Activated naive CD4-positive, alpha-beta T cell treated with anti-CD3 and anti-CD28 coated beads, Interleukin-2, amount 50 U/mL, for 72 hours (primary cell): ENCODE measurements around the gene GMDS. TPM values are rescaled to one million over a fixed set of nuclear protein-coding genes. Genes with fewer than 3 reads are reported as not detected.
A peak's percentile ranks its signal among the peaks of the same experiment; 100 is the strongest.

Experiments
- ATAC-seq, 2 donors: fragments of 150-1000 bp; cut with Tn5 transposase; 2 replicates each; pipeline ENCODE4 v1.10.0; 2021; ENCODE audit warnings: mild to moderate bottlenecking in 2 of 2, moderate library complexity in 2 of 2
- DNase-seq, 2 donors: peaks; one replicate each; pipeline ENCODE4 v3.0.0; 2021 to 2022; ENCODE audit warnings: low spot score in 2 of 2
- H3K27ac Mint-ChIP-seq, 2 donors: one replicate each; pipeline ENCODE4 v1.8.0; 2022; ENCODE audit warnings: mild to moderate bottlenecking in 2 of 2, mixed read lengths in 2 of 2
- H3K36me3 Mint-ChIP-seq, 2 donors: one replicate each; pipeline ENCODE4 v1.8.0; 2022; ENCODE audit warnings: mixed read lengths in 2 of 2
- H3K9me3 Mint-ChIP-seq, 2 donors: one replicate each; pipeline ENCODE4 v1.8.0; 2022; ENCODE audit warnings: mixed read lengths in 2 of 2
- total RNA-seq, 2 donors: library from RNA; stranded (reverse); gene quantifications; one replicate each; pipeline ENCODE4 v1.2.3, GENCODE V29; 2022

The GMDS gene
- total RNA-seq, 2 donors from 2014 or later: 23.9 to 37.6 TPM

GRCh38 chr6:2114100-2114499 lies 131.3 kb downstream of the GMDS start:
- Mint-ChIP-seq H3K36me3 (peaks cover 12 to 29% of the 10 kb centered on the region in 2 donors), H3K27ac (no peak overlapping the region), H3K9me3 (peaks cover 0 to 12% of the 10 kb centered on the region in 2 donors)
- ATAC-seq: no peak
- no peak for DNase-seq

GRCh38 chr6:2111162-2111677 lies 134.2 kb downstream of the GMDS start:
- DNase-seq (no peak), ATAC-seq (peak; percentile 90 to 95)
- Mint-ChIP-seq H3K27ac (peak overlapping the region; percentile 86 to 94), H3K9me3 (peaks cover 0 to 12% of the 10 kb centered on the region in 2 donors), H3K36me3 (peaks cover 12 to 34% of the 10 kb centered on the region in 2 donors)

GRCh38 chr6:2110504-2110903 lies 134.9 kb downstream of the GMDS start:
- DNase-seq: no peak
- Mint-ChIP-seq H3K9me3 (peaks cover 0 to 12% of the 10 kb centered on the region in 2 donors), H3K27ac (peak overlapping the region; percentile 86 to 94), H3K36me3 (peaks cover 12 to 34% of the 10 kb centered on the region in 2 donors)
- peak; percentile 75 to 86 for ATAC-seq

- Mint-ChIP-seq H3K9me3 (peaks cover 0 to 12% of the 10 kb centered on the region in 2 donors), H3K36me3 (peaks cover 12 to 34% of the 10 kb centered on the region in 2 donors), H3K27ac (no peak overlapping the region)
- DNase-seq: no peak
- ATAC-seq: no peak
These were observed 135.6 kb downstream of the GMDS start for GRCh38 chr6:2109796-2110195.

DNA sequence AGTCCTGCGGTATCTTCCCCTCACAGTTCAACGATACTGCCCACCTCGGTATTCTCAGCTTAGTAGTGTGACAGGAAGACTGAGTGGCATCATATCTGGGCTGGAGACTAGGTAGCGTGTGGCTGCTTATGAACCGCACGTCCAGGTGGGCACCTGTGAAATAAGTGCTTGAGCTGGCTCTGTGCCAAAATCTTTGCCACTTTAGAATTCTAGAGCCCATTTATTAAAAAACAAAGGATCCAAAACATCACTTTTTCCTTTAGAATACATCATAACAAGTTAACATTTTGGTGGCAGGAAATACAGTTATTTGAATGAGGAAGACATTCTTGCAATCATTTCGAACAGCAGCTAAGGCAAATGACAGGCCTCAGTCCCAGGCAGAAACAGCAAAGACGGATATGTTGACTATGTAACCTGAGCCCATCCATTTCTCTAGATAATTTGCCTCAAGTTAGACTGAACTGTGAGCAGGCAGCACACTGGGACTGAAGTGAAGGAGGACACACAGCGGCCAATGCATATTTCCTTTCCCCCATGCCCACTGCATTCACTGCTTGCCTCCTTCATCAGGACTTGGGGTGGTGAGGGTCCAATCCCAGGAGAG lies 136.6 kb downstream of the GMDS start:
- H3K27ac Mint-ChIP-seq: no peak overlapping the region
- no peak for DNase-seq

GRCh38 chr6:2104524-2104880 lies 140.9 kb downstream of the GMDS start:
- peaks cover 0 to 8% of the 10 kb centered on the region in 2 donors for H3K36me3 Mint-ChIP-seq
- ATAC-seq (no peak), DNase-seq (no peak)
- no peak overlapping the region for H3K27ac Mint-ChIP-seq
- no peaks in the 10 kb centered on the region for H3K9me3 Mint-ChIP-seq

More for the DNA sequence above, 136.6 kb downstream of the GMDS start:
- peaks cover 11 to 29% of the 10 kb centered on the region in 2 donors for H3K36me3 Mint-ChIP-seq
- ATAC-seq: no peak
- H3K9me3 Mint-ChIP-seq: peaks cover 0 to 12% of the 10 kb centered on the region in 2 donors

DNA sequence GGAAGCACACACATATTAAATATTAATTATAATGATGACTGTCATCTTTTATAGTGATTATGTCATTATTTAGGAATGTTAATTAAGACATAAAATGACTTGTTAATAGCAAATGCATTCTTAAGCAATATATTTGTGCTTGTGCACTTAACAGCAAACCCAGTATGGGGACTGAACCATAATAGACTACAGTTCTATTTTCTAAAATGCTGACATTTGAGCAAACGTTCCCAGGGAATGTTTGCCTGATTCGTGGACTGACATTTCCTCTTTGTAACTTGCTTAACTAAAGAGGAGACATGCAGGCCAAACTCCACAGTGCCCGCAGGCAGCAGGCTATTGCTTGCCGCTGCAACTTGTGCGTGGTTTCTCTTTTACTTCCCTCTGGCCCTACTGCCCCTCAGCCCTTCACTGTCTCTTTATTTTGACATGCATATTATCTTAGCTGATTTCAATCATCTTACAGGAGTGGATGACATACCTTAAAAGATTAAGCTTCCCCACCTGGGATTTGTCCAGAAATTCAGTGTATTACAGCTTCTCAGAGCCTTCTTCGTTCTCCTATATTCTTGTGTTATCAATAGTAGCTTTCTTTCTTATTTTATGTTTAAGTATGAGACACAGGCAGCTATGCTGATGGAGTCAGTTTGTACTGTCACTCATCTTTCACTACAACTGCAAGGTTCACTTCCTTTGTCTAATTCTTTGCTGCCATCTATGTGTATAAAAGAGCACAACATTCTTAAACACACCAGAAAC lies 141.5 kb downstream of the GMDS start:
- Mint-ChIP-seq H3K27ac (no peak overlapping the region), H3K36me3 (peaks cover 0 to 4% of the 10 kb centered on the region in 2 donors), H3K9me3 (no peaks in the 10 kb centered on the region)
- ATAC-seq (peak in 1 of 2 donors; percentile 69), DNase-seq (no peak)

DNA sequence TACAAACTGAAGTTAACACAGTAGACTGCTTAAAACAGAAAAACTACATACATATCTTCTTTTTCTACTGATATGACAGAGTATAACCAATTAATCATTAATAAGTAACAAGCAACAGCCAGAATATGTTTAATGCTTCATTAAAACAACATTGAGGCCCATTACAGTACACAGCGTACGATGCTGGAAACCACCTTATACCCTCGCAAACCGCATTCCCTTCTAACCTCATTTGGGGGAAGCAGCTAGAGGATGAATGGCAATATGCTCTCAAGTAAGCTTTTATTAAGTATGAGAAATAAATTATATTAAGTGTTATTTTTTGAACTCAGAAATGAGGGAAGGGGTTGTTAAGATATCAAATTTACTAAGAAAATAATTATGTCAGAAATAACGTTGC lies 142.4 kb downstream of the GMDS start:
- Mint-ChIP-seq H3K36me3 (no peaks in the 10 kb centered on the region), H3K9me3 (no peaks in the 10 kb centered on the region), H3K27ac (no peak overlapping the region)
- no peak for DNase-seq
- no peak for ATAC-seq

DNA sequence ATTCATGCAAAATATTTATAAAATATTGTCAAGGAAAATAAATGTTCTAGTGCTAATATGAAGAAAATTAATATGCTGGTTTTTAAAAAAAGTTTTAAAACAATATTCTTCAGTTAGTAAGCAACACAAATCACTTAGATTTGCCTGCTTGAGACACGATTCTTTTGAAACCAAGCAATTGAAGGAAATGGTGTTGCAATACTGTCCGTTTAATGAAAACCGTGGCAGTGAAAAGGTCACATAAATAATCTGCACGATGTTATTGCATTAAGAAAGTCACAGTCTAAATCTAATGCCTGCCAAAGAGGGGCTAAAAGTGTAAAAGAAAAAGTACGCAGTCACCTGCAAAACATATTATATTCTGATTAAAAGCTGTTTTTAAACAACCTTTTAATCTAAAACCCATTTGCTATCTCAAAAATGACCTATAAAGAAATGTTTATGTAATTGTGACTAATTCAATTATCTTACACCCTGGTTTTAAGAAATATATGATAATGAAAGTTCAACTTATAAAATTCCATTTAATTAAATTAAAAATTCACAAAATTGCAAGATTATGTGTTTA lies 143.0 kb downstream of the GMDS start:
- Mint-ChIP-seq H3K27ac (no peak overlapping the region), H3K9me3 (no peaks in the 10 kb centered on the region), H3K36me3 (no peaks in the 10 kb centered on the region)
- ATAC-seq (no peak), DNase-seq (no peak)

DNA sequence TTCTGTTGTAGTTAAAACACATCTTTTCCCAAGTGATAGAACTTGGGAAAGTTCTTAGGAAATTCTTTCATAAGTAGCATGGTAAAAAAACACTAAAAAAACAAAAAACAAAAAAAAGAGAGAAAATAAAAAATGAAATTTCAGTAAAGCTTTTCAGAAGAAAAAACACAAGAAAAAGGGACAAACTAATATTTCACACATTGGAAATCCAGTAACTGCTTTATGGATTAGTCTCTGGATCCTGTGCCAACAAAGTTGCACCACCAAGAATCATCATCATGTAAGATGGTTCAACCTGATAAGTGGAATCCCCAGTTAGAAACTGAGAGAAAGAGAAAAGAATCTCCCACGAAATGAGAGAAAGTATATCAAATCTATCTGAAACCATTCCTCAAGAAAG lies 144.2 kb downstream of the GMDS start:
- Mint-ChIP-seq H3K27ac (no peak overlapping the region), H3K9me3 (no peaks in the 10 kb centered on the region), H3K36me3 (no peaks in the 10 kb centered on the region)
- ATAC-seq: no peak
- no peak for DNase-seq

DNA sequence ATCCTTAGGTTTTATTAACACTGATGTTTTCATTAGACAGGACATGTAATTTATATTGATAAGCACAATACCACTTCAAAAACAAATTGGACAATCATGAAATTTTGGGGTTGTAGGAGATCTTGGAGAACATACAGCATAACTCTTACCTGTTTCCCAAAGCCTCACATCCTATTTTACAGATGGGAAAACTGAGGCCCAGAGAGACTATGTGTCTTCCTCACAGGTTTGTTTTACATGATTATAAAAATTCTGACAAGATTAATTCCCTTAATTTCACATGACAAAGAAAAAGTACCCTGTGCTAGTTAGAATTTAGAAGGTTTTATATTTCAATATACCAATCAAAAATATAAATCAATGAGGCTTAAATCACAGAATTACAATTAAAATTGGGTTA lies 145.5 kb downstream of the GMDS start:
- Mint-ChIP-seq H3K9me3 (no peaks in the 10 kb centered on the region), H3K36me3 (no peaks in the 10 kb centered on the region), H3K27ac (no peak overlapping the region)
- no peak for ATAC-seq
- DNase-seq: no peak

DNA sequence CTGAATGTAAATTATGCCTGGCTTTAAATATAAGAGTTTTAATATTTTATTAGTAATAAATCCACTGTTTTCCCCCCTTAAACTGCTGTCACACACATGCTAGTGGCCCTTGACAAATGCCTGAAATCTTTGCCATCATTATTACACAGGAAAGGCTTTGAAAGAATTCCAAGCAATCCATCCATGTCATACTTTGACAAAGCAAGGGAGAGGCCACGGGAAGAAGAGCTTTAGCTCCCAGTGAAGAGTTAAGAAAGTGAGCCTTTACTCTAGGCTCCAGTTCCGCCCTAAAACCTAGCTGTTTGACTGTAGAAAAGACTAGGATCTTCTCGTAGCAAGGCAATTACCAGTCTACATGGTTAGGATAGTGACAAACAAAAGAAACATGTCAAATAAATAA lies 147.9 kb downstream of the GMDS start:
- H3K27ac Mint-ChIP-seq: no peak overlapping the region
- DNase-seq (no peak), ATAC-seq (no peak)
- H3K9me3 Mint-ChIP-seq: no peaks in the 10 kb centered on the region
- peaks cover 0 to 7% of the 10 kb centered on the region in 2 donors for H3K36me3 Mint-ChIP-seq

DNA sequence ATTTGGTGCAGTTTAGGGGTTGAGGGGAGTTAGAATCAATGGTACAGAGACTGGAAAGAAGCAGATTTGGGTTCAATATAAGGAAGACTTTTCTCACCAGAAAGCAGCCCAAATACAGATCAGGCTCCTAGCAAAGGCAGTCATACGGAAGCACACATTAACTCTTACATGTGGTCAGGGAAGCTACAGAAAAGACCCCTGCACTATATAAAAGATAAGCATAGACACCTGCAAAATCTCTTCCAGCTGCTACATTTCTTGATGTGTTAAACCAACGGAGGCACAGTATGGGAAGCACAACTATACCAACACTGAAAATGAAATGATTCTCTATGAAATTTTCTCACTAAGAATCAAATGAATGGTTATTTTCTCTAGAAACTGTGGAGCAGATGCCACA lies 150.8 kb downstream of the GMDS start:
- Mint-ChIP-seq H3K36me3 (peaks cover 0 to 7% of the 10 kb centered on the region in 2 donors), H3K9me3 (no peaks in the 10 kb centered on the region), H3K27ac (no peak overlapping the region)
- no peak for ATAC-seq
- no peak for DNase-seq

DNA sequence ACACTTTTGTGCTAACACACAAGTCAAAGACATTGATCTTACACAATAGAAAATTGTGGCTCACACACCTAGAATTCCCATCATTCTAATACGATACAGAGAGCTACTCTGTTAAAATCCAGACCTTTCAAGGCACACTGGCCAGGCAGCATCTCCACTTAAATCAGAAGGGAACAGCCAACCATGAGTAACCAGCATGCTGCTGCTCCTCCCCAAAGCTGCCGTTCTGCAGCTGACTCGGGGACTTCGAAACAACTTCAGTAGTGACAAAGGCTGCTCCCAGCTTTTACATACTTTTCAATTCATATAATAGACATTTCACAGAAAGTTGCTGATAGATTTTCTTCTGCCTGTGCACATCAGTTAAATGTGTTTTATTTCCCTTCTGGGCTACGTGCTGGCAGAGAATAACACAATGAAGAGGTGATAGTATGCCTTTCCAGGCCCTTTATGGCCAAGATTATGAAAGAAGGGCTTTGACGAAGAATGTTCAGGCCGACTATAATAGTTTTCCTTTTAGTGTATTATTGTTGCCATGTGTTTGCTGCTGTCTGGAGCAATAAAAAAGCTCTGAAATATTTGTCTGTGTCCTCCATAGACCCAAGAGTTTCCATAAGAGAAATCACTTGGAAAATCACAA lies 159.0 kb downstream of the GMDS start:
- H3K9me3 Mint-ChIP-seq: peaks cover 0 to 1% of the 10 kb centered on the region in 2 donors
- ATAC-seq (no peak), DNase-seq (no peak)
- no peak overlapping the region for H3K27ac Mint-ChIP-seq
- peaks cover 9 to 26% of the 10 kb centered on the region in 2 donors for H3K36me3 Mint-ChIP-seq

DNA sequence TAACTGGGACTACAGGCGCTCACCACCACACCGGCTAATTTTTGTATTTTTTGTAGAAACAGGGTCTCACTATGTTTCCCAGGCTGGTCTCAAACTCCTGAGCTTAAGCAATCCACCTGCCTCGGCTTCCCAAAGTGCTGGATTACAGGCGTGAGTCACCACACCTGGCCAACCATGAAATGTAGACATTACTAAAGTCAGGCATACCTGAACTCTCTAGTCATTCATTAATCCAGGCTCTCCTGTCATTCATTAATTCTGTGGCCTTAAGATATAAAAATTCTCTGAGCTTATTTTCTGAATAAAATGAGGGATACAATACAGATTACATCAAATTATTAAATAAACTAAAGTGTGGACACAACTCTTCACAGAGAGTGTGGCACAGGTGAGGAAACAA lies 159.7 kb downstream of the GMDS start:
- ATAC-seq (no peak), DNase-seq (no peak)
- peaks cover 17 to 31% of the 10 kb centered on the region in 2 donors for H3K36me3 Mint-ChIP-seq
- H3K9me3 Mint-ChIP-seq: peaks cover 0 to 3% of the 10 kb centered on the region in 2 donors
- no peak overlapping the region for H3K27ac Mint-ChIP-seq

GRCh38 chr6:2081155-2082138 lies 164.0 kb downstream of the GMDS start:
- peaks cover 13 to 27% of the 10 kb centered on the region in 2 donors for H3K9me3 Mint-ChIP-seq
- H3K36me3 Mint-ChIP-seq: peaks cover 44 to 56% of the 10 kb centered on the region in 2 donors
- DNase-seq (peak in 1 of 2 donors; percentile 10), ATAC-seq (peak; percentile 73 to 88)
- H3K27ac Mint-ChIP-seq: peak overlapping the region in 1 of 2 donors; percentile 43
